Panc1 (cell line): ENCODE results near the gene ZNF615.

ENCODE experiments used
- POLR2AphosphoS5 ChIP-seq: IDR thresholded peaks from 2 replicates; pipeline ENCODE4 v1.6.1; 2012; ENCODE audit warnings: mild to moderate bottlenecking, low read depth, low read length, moderate library complexity
- SIN3A ChIP-seq: IDR thresholded peaks from 2 replicates; pipeline ENCODE4 v1.6.1; 2012; ENCODE audit warnings: low read depth, mild to moderate bottlenecking, low read length, moderate library complexity, borderline replicate concordance; ENCODE audit not compliant: insufficient read depth
- TF ChIP-seq, protein P1 (sequence below): fragments of 450-650 bp; IDR thresholded peaks from 2 replicates; pipeline ENCODE4 v1.5.1; 2017; ENCODE audit warnings: mild to moderate bottlenecking
- TF ChIP-seq, protein P2 (sequence below), 2 experiments: IDR thresholded peaks; 2 replicates each; pipeline ENCODE4 v1.6.1; 2011 to 2012; ENCODE audit warnings: low read depth in 2 of 2, control low read depth in 1 of 2, low read length in 1 of 2, mild to moderate bottlenecking in 1 of 2, moderate library complexity in 1 of 2; ENCODE audit not compliant: insufficient read depth in 1 of 2

DNA sequence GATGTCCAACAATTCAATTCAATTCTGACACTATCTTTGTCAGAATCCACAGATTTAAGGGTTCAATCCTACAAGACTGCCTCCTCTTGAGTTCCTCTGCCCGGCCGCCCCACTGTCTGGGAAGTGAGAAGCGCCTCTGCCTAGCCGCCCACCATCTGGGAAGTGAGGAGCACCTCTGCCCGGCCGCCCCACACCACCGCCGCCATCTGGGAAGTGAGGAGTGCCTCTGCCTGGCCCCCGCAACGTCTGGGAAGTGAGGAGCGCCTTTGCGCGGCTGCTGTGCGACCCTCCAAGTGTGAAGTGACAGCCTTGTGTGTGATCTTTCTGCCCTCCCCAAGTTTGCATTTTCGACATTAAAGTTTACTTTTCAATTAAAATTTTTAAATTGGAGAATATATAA lies 14.2 kb upstream of the ZNF615 start:
- TF ChIP-seq, protein P1, sequence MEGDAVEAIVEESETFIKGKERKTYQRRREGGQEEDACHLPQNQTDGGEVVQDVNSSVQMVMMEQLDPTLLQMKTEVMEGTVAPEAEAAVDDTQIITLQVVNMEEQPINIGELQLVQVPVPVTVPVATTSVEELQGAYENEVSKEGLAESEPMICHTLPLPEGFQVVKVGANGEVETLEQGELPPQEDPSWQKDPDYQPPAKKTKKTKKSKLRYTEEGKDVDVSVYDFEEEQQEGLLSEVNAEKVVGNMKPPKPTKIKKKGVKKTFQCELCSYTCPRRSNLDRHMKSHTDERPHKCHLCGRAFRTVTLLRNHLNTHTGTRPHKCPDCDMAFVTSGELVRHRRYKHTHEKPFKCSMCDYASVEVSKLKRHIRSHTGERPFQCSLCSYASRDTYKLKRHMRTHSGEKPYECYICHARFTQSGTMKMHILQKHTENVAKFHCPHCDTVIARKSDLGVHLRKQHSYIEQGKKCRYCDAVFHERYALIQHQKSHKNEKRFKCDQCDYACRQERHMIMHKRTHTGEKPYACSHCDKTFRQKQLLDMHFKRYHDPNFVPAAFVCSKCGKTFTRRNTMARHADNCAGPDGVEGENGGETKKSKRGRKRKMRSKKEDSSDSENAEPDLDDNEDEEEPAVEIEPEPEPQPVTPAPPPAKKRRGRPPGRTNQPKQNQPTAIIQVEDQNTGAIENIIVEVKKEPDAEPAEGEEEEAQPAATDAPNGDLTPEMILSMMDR: no peak
- TF ChIP-seq POLR2AphosphoS5 (no peak), SIN3A (no peak)
- TF ChIP-seq, protein P2, sequence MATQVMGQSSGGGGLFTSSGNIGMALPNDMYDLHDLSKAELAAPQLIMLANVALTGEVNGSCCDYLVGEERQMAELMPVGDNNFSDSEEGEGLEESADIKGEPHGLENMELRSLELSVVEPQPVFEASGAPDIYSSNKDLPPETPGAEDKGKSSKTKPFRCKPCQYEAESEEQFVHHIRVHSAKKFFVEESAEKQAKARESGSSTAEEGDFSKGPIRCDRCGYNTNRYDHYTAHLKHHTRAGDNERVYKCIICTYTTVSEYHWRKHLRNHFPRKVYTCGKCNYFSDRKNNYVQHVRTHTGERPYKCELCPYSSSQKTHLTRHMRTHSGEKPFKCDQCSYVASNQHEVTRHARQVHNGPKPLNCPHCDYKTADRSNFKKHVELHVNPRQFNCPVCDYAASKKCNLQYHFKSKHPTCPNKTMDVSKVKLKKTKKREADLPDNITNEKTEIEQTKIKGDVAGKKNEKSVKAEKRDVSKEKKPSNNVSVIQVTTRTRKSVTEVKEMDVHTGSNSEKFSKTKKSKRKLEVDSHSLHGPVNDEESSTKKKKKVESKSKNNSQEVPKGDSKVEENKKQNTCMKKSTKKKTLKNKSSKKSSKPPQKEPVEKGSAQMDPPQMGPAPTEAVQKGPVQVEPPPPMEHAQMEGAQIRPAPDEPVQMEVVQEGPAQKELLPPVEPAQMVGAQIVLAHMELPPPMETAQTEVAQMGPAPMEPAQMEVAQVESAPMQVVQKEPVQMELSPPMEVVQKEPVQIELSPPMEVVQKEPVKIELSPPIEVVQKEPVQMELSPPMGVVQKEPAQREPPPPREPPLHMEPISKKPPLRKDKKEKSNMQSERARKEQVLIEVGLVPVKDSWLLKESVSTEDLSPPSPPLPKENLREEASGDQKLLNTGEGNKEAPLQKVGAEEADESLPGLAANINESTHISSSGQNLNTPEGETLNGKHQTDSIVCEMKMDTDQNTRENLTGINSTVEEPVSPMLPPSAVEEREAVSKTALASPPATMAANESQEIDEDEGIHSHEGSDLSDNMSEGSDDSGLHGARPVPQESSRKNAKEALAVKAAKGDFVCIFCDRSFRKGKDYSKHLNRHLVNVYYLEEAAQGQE (IDR thresholded peaks at IDR 0.05; ENCODE audit: insufficient read depth in 1 of 2, low read depth in 2 of 2, low read length in 1 of 2): no peak
